Measurements from ENCODE around the gene PBRM1.

The PBRM1 gene

DNA sequence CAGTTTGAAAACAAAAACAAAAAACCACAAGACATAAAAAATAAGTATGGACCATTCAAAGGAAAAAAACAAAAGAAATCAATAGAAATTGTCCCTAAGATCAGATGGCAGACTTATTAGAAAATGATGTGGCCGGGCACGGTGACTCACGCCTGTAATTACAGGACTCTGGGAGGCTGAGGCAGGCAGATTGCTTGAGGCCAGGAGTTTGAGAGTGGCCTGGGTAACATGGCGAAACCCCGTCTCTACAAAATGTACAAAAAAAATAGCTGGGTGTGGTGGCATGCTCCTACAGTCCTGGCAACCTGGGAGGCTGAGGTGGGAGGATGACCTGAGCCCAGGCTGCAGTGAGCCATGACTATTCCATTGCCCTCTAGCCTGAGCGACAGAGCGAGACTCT lies 36.8 kb upstream of the PBRM1 start:
- TF ChIP-seq, protein P1, sequence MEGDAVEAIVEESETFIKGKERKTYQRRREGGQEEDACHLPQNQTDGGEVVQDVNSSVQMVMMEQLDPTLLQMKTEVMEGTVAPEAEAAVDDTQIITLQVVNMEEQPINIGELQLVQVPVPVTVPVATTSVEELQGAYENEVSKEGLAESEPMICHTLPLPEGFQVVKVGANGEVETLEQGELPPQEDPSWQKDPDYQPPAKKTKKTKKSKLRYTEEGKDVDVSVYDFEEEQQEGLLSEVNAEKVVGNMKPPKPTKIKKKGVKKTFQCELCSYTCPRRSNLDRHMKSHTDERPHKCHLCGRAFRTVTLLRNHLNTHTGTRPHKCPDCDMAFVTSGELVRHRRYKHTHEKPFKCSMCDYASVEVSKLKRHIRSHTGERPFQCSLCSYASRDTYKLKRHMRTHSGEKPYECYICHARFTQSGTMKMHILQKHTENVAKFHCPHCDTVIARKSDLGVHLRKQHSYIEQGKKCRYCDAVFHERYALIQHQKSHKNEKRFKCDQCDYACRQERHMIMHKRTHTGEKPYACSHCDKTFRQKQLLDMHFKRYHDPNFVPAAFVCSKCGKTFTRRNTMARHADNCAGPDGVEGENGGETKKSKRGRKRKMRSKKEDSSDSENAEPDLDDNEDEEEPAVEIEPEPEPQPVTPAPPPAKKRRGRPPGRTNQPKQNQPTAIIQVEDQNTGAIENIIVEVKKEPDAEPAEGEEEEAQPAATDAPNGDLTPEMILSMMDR (conservative IDR thresholded peaks at IDR 0.05; ENCODE audit: low read depth): no peak
- DNase-seq (ENCODE audit: low spot score): no peak
- ChIA-PET CTCF (no interaction called here), POLR2A (ENCODE audit: low non-redundant PET) (no interaction called here)
- peak overlapping the region; percentile 23; the same call in 1 of the 2 replicates for H3K27ac ChIP-seq

DNA sequence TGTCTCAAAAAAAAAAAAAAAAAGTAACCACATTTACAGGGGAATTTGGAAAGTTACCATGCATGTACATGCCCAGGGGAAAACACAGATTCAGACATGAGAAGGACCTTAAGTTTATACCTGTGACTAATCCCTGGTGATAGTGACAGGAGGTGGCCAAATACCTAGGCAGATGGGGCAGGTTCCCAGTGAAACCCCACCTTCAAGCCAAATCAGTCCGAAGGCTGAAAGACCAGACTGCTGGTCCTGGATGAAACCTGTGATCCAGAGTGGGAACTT lies 36.0 kb upstream of the PBRM1 start:
- DNase-seq (ENCODE audit: low spot score): no peak
- TF ChIP-seq, protein P1 (conservative IDR thresholded peaks at IDR 0.05; ENCODE audit: low read depth): no peak
- ChIA-PET POLR2A (ENCODE audit: low non-redundant PET) (interaction anchor here (0.7 kb wide), 1 partner anchor 520 kb away, joined by 6 read pairs; no protein-coding TSS in a partner anchor), CTCF (interaction anchor here (0.6 kb wide), 1 partner anchor 101 kb away, joined by 4 read pairs; no protein-coding TSS in a partner anchor)
- no peak overlapping the region for H3K27ac ChIP-seq

DNA sequence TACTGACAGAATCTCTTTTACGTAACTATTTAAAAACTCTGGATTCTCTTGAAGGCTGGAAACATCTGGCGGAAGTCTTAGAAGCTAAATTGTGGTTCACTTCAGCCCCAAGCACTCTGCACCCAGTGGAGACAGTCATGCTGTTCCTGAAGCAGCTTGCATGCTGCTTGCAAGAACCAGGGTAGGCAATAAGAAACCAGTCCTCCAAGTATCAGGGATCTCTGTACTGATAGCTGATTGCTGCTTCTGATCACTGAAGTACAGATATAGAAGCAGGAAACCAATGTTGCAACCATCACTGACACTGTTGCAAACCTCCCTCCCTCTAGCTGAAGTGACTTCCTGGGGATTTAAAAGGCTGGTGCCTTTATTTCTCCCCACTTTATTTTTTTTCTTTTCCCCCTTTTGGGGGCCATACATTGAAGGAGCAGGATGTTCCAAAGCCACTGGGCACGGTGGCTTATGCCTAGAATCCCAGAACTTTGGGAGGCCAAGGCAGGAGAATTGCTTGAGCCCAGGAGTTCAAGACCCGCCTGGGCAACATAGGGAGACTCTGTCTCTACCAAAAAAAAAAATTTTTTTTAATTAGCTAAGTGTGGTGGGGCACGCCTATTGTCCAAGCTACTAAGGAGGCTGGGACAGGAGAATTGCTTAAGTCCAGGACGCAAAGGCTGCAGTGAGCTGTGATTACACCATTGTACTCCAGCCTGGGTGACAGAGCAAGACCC lies 35.5 kb upstream of the PBRM1 start:
- POLR2A ChIA-PET (ENCODE audit: low non-redundant PET): interaction anchor here (0.7 kb wide), 1 partner anchor 520 kb away, joined by 6 read pairs; no protein-coding TSS in a partner anchor
- TF ChIP-seq, protein P1 (conservative IDR thresholded peaks at IDR 0.05; ENCODE audit: low read depth): no peak
- DNase-seq (ENCODE audit: low spot score): no peak
- CTCF ChIA-PET: interaction anchor here (0.6 kb wide), 1 partner anchor 101 kb away, joined by 4 read pairs; no protein-coding TSS in a partner anchor
- no peak overlapping the region for H3K27ac ChIP-seq

DNA sequence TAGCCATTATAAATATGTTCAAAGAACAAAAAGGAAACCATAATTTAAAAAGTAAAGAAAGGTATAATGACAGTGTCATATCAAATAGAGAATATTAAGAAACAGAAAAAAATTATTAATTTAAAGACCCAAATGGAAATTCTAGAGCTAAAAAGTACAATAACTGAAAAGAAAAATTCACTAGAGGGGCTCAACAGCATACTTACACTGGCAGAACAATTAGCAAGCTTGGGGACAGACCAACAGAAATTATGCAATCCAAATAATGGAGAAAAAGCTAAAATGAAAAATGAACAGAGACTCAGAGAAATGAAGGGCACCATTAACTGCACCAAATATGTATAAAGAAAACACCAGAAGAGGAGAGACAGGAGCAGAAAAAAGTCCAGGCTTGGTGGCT lies 33.9 kb upstream of the PBRM1 start:
- TF ChIP-seq, protein P1 (conservative IDR thresholded peaks at IDR 0.05; ENCODE audit: low read depth): no peak
- ChIA-PET CTCF (interaction anchor here (0.6 kb wide), 1 partner anchor 447 kb away, joined by 3 read pairs; no protein-coding TSS in a partner anchor), POLR2A (ENCODE audit: low non-redundant PET) (no interaction called here)
- DNase-seq (ENCODE audit: low spot score): no peak
- H3K27ac ChIP-seq: no peak overlapping the region

DNA sequence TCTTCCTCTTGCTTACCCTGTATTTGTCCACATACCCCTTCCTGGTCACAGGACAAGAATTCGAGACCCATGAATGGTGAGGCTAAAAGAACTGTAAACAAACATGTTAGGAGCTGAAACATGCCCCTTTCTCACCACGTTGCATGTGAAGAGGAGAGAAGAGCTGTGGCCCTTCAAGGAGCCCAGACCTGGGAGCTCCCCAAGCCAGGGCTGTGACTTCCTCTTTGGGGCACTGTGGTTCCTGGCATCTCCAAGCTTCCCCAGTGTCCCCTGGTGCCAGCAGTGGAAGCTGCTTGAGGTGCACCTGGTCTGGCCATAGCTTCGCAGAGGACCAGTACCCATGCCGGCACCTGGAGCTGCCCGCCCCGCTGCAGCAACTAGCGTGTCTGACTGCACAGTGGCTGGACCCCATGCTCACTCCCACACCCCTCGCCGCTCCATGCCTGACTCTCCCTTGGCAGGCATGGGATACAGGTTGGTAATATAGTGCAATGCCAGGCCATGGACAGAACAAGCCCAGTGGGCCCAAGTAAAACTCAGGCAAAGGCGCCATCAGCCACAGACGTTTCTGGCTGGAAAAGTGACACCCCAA lies 30.1 kb upstream of the PBRM1 start:
- TF ChIP-seq, protein P1 (conservative IDR thresholded peaks at IDR 0.05; ENCODE audit: low read depth): no peak
- ChIA-PET POLR2A (ENCODE audit: low non-redundant PET) (no interaction called here), CTCF (interaction anchor here (0.6 kb wide), 1 partner anchor 126 kb away, joined by 5 read pairs; no protein-coding TSS in a partner anchor)
- H3K27ac ChIP-seq: no peak overlapping the region
- no peak for DNase-seq (ENCODE audit: low spot score)

DNA sequence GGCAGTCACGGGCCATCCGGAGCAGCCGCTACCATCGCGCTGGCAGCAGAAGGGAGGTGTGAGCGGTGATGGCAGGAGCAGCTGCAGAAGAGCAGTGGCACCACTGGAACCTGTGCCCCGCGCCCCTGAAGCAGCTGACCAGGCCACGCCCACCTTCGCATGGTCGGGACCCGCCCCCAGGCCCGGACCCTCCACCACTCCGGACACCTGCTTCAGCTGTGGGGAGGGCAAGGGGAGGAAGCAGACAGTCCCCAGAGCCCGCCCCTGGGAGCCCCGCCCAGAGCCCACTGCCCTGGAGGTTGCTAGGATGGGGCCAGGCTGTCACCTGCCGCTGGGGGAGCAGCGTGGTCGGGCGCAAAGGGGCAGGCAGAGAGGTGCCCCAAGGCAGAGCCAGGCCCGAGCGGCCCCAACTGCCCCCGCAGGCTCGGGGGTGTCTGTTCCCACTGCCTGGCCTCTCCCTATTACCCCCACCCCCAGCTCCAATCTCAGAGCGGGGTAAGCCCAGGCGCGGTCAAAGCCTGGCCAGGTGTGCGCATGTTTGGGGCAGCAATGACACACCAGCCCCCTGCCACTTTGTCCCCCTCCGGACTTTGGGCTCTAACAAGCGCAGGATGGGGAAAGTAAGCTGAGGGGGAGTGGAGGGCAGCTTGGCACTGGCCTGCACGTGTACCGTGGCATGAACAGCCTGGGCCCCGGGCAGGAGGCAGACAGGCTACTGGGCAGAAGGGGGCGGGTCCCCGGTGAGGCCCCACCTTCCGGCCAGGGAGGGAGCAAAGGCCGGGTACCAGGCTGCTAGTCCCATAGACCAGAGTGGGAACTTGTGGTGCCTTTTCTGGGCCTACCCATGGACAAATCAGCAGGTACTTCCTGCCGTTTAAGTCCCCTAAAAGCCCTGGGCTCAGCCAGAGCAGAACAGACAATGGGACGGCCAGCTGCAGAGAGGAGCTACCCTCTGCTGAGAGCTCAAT lies 28.9 kb upstream of the PBRM1 start:
- no peak overlapping the region for H3K27ac ChIP-seq
- ChIA-PET POLR2A (ENCODE audit: low non-redundant PET) (no interaction called here), CTCF (no interaction called here)
- TF ChIP-seq, protein P1 (conservative IDR thresholded peaks at IDR 0.05; ENCODE audit: low read depth): no peak
- no peak for DNase-seq (ENCODE audit: low spot score)
